HepG2 (cell line): ENCODE data around the gene ACSL3. TPM values are rescaled to one million over a fixed set of nuclear protein-coding genes. Genes with fewer than 3 reads are reported as not detected.

Experiments
- BATF2 ChIP-seq: sonication (generic); formaldehyde crosslinking; IDR thresholded peaks from 2 replicates; pipeline ENCODE4 v1.8.0; 2022; ENCODE audit warnings: mild to moderate bottlenecking, missing genetic modification reagents, moderate library complexity
- CENPBD1 ChIP-seq: sonication (generic); formaldehyde crosslinking; IDR thresholded peaks from 2 replicates; pipeline ENCODE4 v1.8.0; 2022; ENCODE audit warnings: missing genetic modification reagents, low read depth, mild to moderate bottlenecking, borderline replicate concordance
- EED ChIP-seq: sonication (generic); formaldehyde crosslinking; IDR thresholded peaks from 2 replicates; pipeline ENCODE4 v1.5.0; 2020; ENCODE audit warnings: mild to moderate bottlenecking, missing genetic modification reagents
- FOXA3 ChIP-seq: IDR thresholded peaks from 2 replicates; pipeline ENCODE4 v1.6.1; 2016; ENCODE audit warnings: missing genetic modification reagents, missing compliant biosample characterization
- FOXO1 ChIP-seq: sonication (generic); formaldehyde crosslinking; IDR thresholded peaks from 2 replicates; pipeline ENCODE4 v1.4.0; 2020; ENCODE audit warnings: missing genetic modification reagents
- GATAD1 ChIP-seq: IDR thresholded peaks from 2 replicates; pipeline ENCODE4 v1.6.1; 2016; ENCODE audit warnings: missing genetic modification reagents, missing compliant biosample characterization
- GTF2F1 ChIP-seq: fragments of 150-350 bp; IDR thresholded peaks from 2 replicates; pipeline ENCODE4 v1.6.1; 2014; ENCODE audit warnings: low read length
- GTF3A ChIP-seq: sonication (generic); formaldehyde crosslinking; conservative IDR thresholded peaks from 2 replicates; pipeline ENCODE4 v1.4.0; 2020; ENCODE audit warnings: mild to moderate bottlenecking, missing genetic modification reagents
- HBP1 ChIP-seq: IDR thresholded peaks from 2 replicates; pipeline ENCODE4 v1.6.1; 2016; ENCODE audit warnings: low read depth, control low read depth
- KLF12 ChIP-seq: sonication (generic); formaldehyde crosslinking; IDR thresholded peaks from 2 replicates; pipeline ENCODE4 v1.4.0; 2020; ENCODE audit warnings: missing genetic modification reagents, borderline replicate concordance
- KLF9 ChIP-seq: IDR thresholded peaks from 2 replicates; pipeline ENCODE4 v1.6.1; 2016; ENCODE audit warnings: low read depth
- MTA3 ChIP-seq: sonication (generic); formaldehyde crosslinking; IDR thresholded peaks from 2 replicates; pipeline ENCODE4 v1.4.0; 2020; ENCODE audit warnings: missing genetic modification reagents
- NFE2 ChIP-seq: sonication (generic); formaldehyde crosslinking; IDR thresholded peaks from 2 replicates; pipeline ENCODE4 v1.4.0; 2020; ENCODE audit warnings: missing genetic modification reagents
- NFYC ChIP-seq: IDR thresholded peaks from 2 replicates; pipeline ENCODE4 v1.6.1; 2016; ENCODE audit warnings: missing genetic modification reagents, missing compliant biosample characterization
- POLR2AphosphoS5 ChIP-seq: IDR thresholded peaks from 2 replicates; pipeline ENCODE4 v1.6.1; 2012; ENCODE audit warnings: low read depth, low read length
- RARA ChIP-seq: IDR thresholded peaks from 2 replicates; pipeline ENCODE4 v1.6.1; 2016; ENCODE audit warnings: missing genetic modification reagents, missing compliant biosample characterization
- RBAK ChIP-seq: sonication (generic); formaldehyde crosslinking; IDR thresholded peaks from 2 replicates; pipeline ENCODE4 v1.5.1; 2020; ENCODE audit warnings: mild to moderate bottlenecking, missing genetic modification reagents
- SMARCE1 ChIP-seq: fragments of 450-650 bp; IDR thresholded peaks from 2 replicates; pipeline ENCODE4 v1.6.1; 2017; ENCODE audit warnings: borderline replicate concordance
- SNAPC5 ChIP-seq: sonication (generic); formaldehyde crosslinking; IDR thresholded peaks from 2 replicates; pipeline ENCODE4 v1.8.1; 2023; ENCODE audit warnings: mild to moderate bottlenecking, missing genetic modification reagents, borderline replicate concordance
- SP5 ChIP-seq: IDR thresholded peaks from 2 replicates; pipeline ENCODE4 v1.6.1; 2016; ENCODE audit warnings: low read depth, borderline replicate concordance
- ZBTB14 ChIP-seq: sonication (generic); formaldehyde crosslinking; IDR thresholded peaks from 2 replicates; pipeline ENCODE4 v1.4.0; 2020; ENCODE audit warnings: missing genetic modification reagents
- ZNF180 ChIP-seq: sonication (generic); formaldehyde crosslinking; IDR thresholded peaks from 2 replicates; pipeline ENCODE4 v1.4.0; 2020; ENCODE audit warnings: low read depth, missing genetic modification reagents, borderline replicate concordance
- ZNF337 ChIP-seq: sonication (generic); formaldehyde crosslinking; IDR thresholded peaks from 2 replicates; pipeline ENCODE4 v1.5.1; 2020; ENCODE audit warnings: missing genetic modification reagents, low read depth, mild to moderate bottlenecking, borderline replicate concordance
- ZNF607 ChIP-seq: sonication (generic); formaldehyde crosslinking; IDR thresholded peaks from 2 replicates; pipeline ENCODE4 v1.5.1; 2020; ENCODE audit warnings: missing genetic modification reagents, mild to moderate bottlenecking, borderline replicate concordance
- ZNF616 ChIP-seq: sonication (generic); formaldehyde crosslinking; IDR thresholded peaks from 2 replicates; pipeline ENCODE4 v1.5.0; 2020; ENCODE audit warnings: low read depth, mild to moderate bottlenecking, missing genetic modification reagents
- ZNF746 ChIP-seq: sonication (generic); formaldehyde crosslinking; IDR thresholded peaks from 2 replicates; pipeline ENCODE4 v1.8.0; 2022; ENCODE audit warnings: mild to moderate bottlenecking, missing genetic modification reagents
- ZSCAN5A ChIP-seq: sonication (generic); formaldehyde crosslinking; IDR thresholded peaks from 2 replicates; pipeline ENCODE4 v1.8.0; 2022; ENCODE audit warnings: mild to moderate bottlenecking, missing genetic modification reagents, borderline replicate concordance
- polyA plus RNA-seq, 8 experiments: library from polyadenylated mRNA; depleted of rRNA in 3 of 8; stranded (reverse) in 7 of 8; unstranded in 1 of 8; fragments of >200 nt; fragmentation: Illumina TruSeq in 4 of 8; extraction: Trizol in 4 of 8; gene quantifications; 2 replicates each; pipeline versions ENCODE4 v1.2.1 to v1.2.3, GENCODE V29; 2011 to 2016; ENCODE audit warnings: low read depth in 4 of 8, missing spikeins in 1 of 8, mixed read lengths in 1 of 8; ENCODE audit not compliant: insufficient read depth in 1 of 8
- total RNA-seq, 5 experiments: library from RNA; depleted of rRNA; stranded (reverse); fragments of >200 nt; fragmentation: Illumina TruSeq; extraction: Trizol; gene quantifications; 2 replicates each; pipeline ENCODE4 v1.2.3, GENCODE V29; 2016; ENCODE audit warnings: low read depth in 1 of 5

Gene ACSL3
- total and polyA plus RNA-seq, 2 of the 13 experiments (the other 11 are each of a cell fraction or from before 2014, with no cell fraction given), result 305 to 365 TPM

- no peak for TF ChIP-seq SMARCE1
- TF ChIP-seq FOXA3 (CRISPR knock-in tag), result 0 out of 2 replicates have a peak, but pooled peaks have one; percentile 5
- no peak for TF ChIP-seq GTF2F1
- TF ChIP-seq GATAD1, result peak; percentile 29; the same call in 1 of the 2 replicates
- peak; percentile 77 for TF ChIP-seq RARA (CRISPR knock-in tag)
- TF ChIP-seq BATF2 (CRISPR knock-in tag), result no peak
- TF ChIP-seq RBAK (CRISPR knock-in tag), result no peak
- TF ChIP-seq KLF9 (CRISPR knock-in tag), result no peak
- no peak for TF ChIP-seq NFE2
- no peak for TF ChIP-seq ZNF607 (CRISPR knock-in tag)
- TF ChIP-seq POLR2AphosphoS5, result no peak
- no peak for TF ChIP-seq MTA3 (CRISPR knock-in tag)
- TF ChIP-seq FOXO1 (CRISPR knock-in tag), result no peak
- no peak for TF ChIP-seq ZSCAN5A (CRISPR knock-in tag)
- no peak for TF ChIP-seq ZNF180 (CRISPR knock-in tag)
- TF ChIP-seq SNAPC5 (CRISPR knock-in tag), result no peak
- no peak for TF ChIP-seq ZBTB14
- TF ChIP-seq GTF3A, result peak; percentile 53; the same call in 1 of the 2 replicates
- TF ChIP-seq CENPBD1 (CRISPR knock-in tag), result no peak
- TF ChIP-seq EED (CRISPR knock-in tag), result no peak
- no peak for TF ChIP-seq ZNF616 (CRISPR knock-in tag)
- no peak for TF ChIP-seq HBP1
- no peak for TF ChIP-seq KLF12 (CRISPR knock-in tag)
- TF ChIP-seq ZNF337 (CRISPR knock-in tag), result no peak
- no peak for TF ChIP-seq NFYC (CRISPR knock-in tag)
- TF ChIP-seq ZNF746 (CRISPR knock-in tag), result no peak
- no peak for TF ChIP-seq SP5 (CRISPR knock-in tag)
These were observed 837 bp upstream of the ACSL3 start (continued) for GRCh38 chr2:222859786-222860612.
